Lung (tissue), 12 donors: ENCODE results near the gene GALNT16. TPM values are rescaled to one million over a fixed set of nuclear protein-coding genes. Genes with fewer than 3 reads are reported as not detected.

ENCODE experiments used
- ATAC-seq: fragments of 200-7000 bp; cut with Tn5 transposase; one replicate; pipeline ENCODE4 v1.9.1; 2020; ENCODE audit warnings: moderate number of reproducible peaks; ENCODE audit not compliant: insufficient read depth, low FRiP score
- DNase-seq, 3 donors: peaks; one replicate each; pipeline ENCODE4 v3.0.0-alpha.2; 2013 to 2017
- H3K27ac ChIP-seq, 2 donors: one replicate each; pipeline ENCODE4 v1.5.1; 2013; ENCODE audit warnings: mild to moderate bottlenecking in 2 of 2, moderate library complexity in 2 of 2, control low read depth in 1 of 2, inconsistent platforms in 1 of 2, low read depth in 1 of 2, low read length in 1 of 2
- H3K27me3 ChIP-seq, 3 donors: one replicate each; pipeline ENCODE4 v1.5.1; 2013; ENCODE audit warnings: low read length in 2 of 3; ENCODE audit not compliant: control insufficient read depth in 3 of 3, insufficient read depth in 3 of 3
- H3K36me3 ChIP-seq, 4 donors: one replicate each; pipeline ENCODE4 v1.5.1; 2013; ENCODE audit warnings: low read length in 4 of 4, mild to moderate bottlenecking in 1 of 4, moderate library complexity in 1 of 4; ENCODE audit not compliant: control insufficient read depth in 4 of 4, insufficient read depth in 4 of 4
- H3K4me1 ChIP-seq, 5 donors: one replicate each; pipeline ENCODE4 v1.5.1; 2013; ENCODE audit warnings: low read length in 5 of 5, mild to moderate bottlenecking in 2 of 5, moderate library complexity in 1 of 5; ENCODE audit not compliant: control insufficient read depth in 5 of 5, insufficient read depth in 5 of 5
- H3K4me3 ChIP-seq: one replicate; pipeline ENCODE4 v1.5.1; 2013; ENCODE audit warnings: mild to moderate bottlenecking, control low read depth, moderate library complexity
- H3K9ac ChIP-seq, 2 donors: one replicate each; pipeline ENCODE4 v1.5.1; 2013; ENCODE audit warnings: low read length in 2 of 2, control low read depth in 1 of 2; ENCODE audit not compliant: insufficient read depth in 1 of 2
- H3K9me3 ChIP-seq, 4 donors: one replicate each; pipeline ENCODE4 v1.5.1; 2013; ENCODE audit warnings: low read length in 3 of 4, mild to moderate bottlenecking in 1 of 4, moderate library complexity in 1 of 4; ENCODE audit not compliant: control insufficient read depth in 4 of 4, insufficient read depth in 3 of 4
- WGBS, 2 donors: extraction: QIAGEN DNeasy Blood & Tissue Kit; methylation state at CpG; one replicate each; pipeline ENCODE4 v1.1.7; 2013; 5-methylcytosine and 5-hydroxymethylcytosine counted together
- polyA plus RNA-seq, 2 donors: library from polyadenylated mRNA; stranded (reverse); fragments of 200-250 nt; gene quantifications; one replicate each; pipeline ENCODE4 v1.2.1, GENCODE V29; 2013
- total RNA-seq, 2 donors: library from RNA; depleted of rRNA in 1 of 2; stranded (reverse); fragments of >200 nt in 1 of 2; gene quantifications; one replicate each; pipeline ENCODE4 v1.2.1, GENCODE V29; 2014 to 2021
- TF ChIP-seq, protein P1 (sequence below): IDR thresholded peaks from 2 replicates; pipeline ENCODE4 v1.5.1; 2012; ENCODE audit warnings: mild to moderate bottlenecking; ENCODE audit errors: control extremely low read depth, extremely low read depth
- donor health status: control.
- donor health status: control.
- donor health status: Bipolar disorder and iron deficiency.
- donor health status: healthy.
- donor health status: DM: yes; HTN: yes; CAD: no.

GALNT16 gene
- total and polyA plus RNA-seq, 4 donors = 0.27 to 4.1 (median 1.4) TPM

DNA sequence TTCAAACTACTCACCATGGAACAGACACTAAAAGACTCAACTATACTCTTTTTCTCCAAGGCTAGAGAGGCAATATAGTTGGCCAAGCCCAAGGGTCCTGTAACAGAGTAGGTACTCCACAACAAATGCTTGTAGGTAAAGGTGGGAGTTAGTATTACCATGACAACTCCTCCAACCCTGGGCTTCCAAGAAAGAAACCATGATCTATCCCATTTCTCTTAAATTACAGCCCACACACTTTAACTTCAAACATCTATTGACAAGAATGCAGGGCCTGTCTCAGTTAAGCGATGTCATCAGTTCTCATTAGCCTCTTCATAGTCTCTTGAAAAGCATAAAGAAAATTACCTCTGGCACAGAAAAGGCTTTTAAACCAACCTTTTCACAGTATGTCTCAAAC lies 113.1 kb downstream of the GALNT16 start:
- H3K4me3 ChIP-seq = no peak overlapping the region
- ATAC-seq (no peak), DNase-seq (no peak)
- TF ChIP-seq, protein P1, sequence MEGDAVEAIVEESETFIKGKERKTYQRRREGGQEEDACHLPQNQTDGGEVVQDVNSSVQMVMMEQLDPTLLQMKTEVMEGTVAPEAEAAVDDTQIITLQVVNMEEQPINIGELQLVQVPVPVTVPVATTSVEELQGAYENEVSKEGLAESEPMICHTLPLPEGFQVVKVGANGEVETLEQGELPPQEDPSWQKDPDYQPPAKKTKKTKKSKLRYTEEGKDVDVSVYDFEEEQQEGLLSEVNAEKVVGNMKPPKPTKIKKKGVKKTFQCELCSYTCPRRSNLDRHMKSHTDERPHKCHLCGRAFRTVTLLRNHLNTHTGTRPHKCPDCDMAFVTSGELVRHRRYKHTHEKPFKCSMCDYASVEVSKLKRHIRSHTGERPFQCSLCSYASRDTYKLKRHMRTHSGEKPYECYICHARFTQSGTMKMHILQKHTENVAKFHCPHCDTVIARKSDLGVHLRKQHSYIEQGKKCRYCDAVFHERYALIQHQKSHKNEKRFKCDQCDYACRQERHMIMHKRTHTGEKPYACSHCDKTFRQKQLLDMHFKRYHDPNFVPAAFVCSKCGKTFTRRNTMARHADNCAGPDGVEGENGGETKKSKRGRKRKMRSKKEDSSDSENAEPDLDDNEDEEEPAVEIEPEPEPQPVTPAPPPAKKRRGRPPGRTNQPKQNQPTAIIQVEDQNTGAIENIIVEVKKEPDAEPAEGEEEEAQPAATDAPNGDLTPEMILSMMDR = no peak
- 59 to 80% methylated on average over 1 of the region's 1 CpG for WGBS, 2 donors
- H3K9ac ChIP-seq = no peak overlapping the region
- H3K9me3 ChIP-seq = peaks cover 0 to 10% (median 4%) of the 10 kb centered on the region in 4 donors
- H3K4me1 ChIP-seq = no peaks in the 10 kb centered on the region
- no peak overlapping the region for H3K27ac ChIP-seq
- H3K27me3 ChIP-seq = no peaks in the 10 kb centered on the region
- peaks cover 10 to 22% (median 16%) of the 10 kb centered on the region in 4 donors for H3K36me3 ChIP-seq

GRCh38 chr14:69374235-69374634 lies 114.3 kb downstream of the GALNT16 start:
- Histone ChIP-seq H3K9me3 (peaks cover 0 to 10% (median 4%) of the 10 kb centered on the region in 4 donors), H3K4me1 (no peaks in the 10 kb centered on the region), H3K9ac (no peak overlapping the region), H3K27ac (no peak overlapping the region), H3K27me3 (no peaks in the 10 kb centered on the region), H3K36me3 (peaks cover 10 to 22% (median 17%) of the 10 kb centered on the region in 4 donors), H3K4me3 (no peak overlapping the region)
- TF ChIP-seq, protein P1 = no peak
- DNase-seq (no peak), ATAC-seq (no peak)

GRCh38 chr14:69375182-69375581 lies 115.2 kb downstream of the GALNT16 start:
- Histone ChIP-seq H3K4me1 (no peaks in the 10 kb centered on the region), H3K27ac (no peak overlapping the region), H3K9ac (no peak overlapping the region), H3K4me3 (no peak overlapping the region), H3K27me3 (no peaks in the 10 kb centered on the region), H3K9me3 (peaks cover 0 to 10% (median 4%) of the 10 kb centered on the region in 4 donors), H3K36me3 (peaks cover 10 to 27% (median 17%) of the 10 kb centered on the region in 4 donors)
- WGBS, 2 donors = 98% methylated on average over 3 of the region's 3 CpGs
- ATAC-seq = no peak
- TF ChIP-seq, protein P1 = no peak
- no peak for DNase-seq

GRCh38 chr14:69375722-69376121 lies 115.8 kb downstream of the GALNT16 start:
- ATAC-seq (no peak), DNase-seq (no peak)
- Histone ChIP-seq H3K36me3 (peaks cover 14 to 30% (median 18%) of the 10 kb centered on the region in 4 donors), H3K27ac (no peak overlapping the region), H3K4me3 (no peak overlapping the region), H3K4me1 (peaks cover 0 to 2% (median 0%) of the 10 kb centered on the region in 5 donors), H3K9me3 (peaks cover 0 to 10% (median 4%) of the 10 kb centered on the region in 4 donors), H3K9ac (no peak overlapping the region), H3K27me3 (no peaks in the 10 kb centered on the region)
- 93 to 96% methylated on average over 5 of the region's 5 CpGs for WGBS, 2 donors
- TF ChIP-seq, protein P1 = no peak
